Right lobe of liver (tissue), 4 donors: ENCODE data around the gene KREMEN2.

Source experiments
- CTCF ChIP-seq, 4 donors: fragments of 200-600 bp in 3 of 4; fragments of 450-650 bp in 1 of 4; IDR thresholded peaks; one replicate each; pipeline versions ENCODE4 v1.5.1 to v1.8.0; 2016 to 2022; ENCODE audit warnings: antibody characterized with exemption in 4 of 4, mild to moderate bottlenecking in 2 of 4
- POLR2A ChIP-seq: fragments of 450-650 bp; IDR thresholded peaks from one replicate; pipeline ENCODE4 v1.6.1; 2017; ENCODE audit warnings: antibody characterized with exemption, mild to moderate bottlenecking
- donor health status: DM: no; HTN: no; CAD: no.
- donor health status: DM: no; HTN: no; CAD: no.
- donor health status: DM: no; HTN: yes; CAD: no.

- TF ChIP-seq CTCF (IDR thresholded peaks at IDR 0.05) (no peak), POLR2A (no peak)
Observed at GRCh38 chr16:2923481-2923880, 40.6 kb upstream of the KREMEN2 start.
